GM12872 (cell line): Measurements from ENCODE around the gene CHCHD10.
A peak's percentile ranks its signal among the peaks of the same experiment; 100 is the strongest.

Source experiments
- TF ChIP-seq, protein P1 (sequence below): IDR thresholded peaks from 3 replicates; pipeline ENCODE4 v1.5.1; 2011; ENCODE audit warnings: low read depth, mild to moderate bottlenecking, low read length, moderate library complexity; ENCODE audit not compliant: insufficient read depth

CHCHD10 gene

DNA sequence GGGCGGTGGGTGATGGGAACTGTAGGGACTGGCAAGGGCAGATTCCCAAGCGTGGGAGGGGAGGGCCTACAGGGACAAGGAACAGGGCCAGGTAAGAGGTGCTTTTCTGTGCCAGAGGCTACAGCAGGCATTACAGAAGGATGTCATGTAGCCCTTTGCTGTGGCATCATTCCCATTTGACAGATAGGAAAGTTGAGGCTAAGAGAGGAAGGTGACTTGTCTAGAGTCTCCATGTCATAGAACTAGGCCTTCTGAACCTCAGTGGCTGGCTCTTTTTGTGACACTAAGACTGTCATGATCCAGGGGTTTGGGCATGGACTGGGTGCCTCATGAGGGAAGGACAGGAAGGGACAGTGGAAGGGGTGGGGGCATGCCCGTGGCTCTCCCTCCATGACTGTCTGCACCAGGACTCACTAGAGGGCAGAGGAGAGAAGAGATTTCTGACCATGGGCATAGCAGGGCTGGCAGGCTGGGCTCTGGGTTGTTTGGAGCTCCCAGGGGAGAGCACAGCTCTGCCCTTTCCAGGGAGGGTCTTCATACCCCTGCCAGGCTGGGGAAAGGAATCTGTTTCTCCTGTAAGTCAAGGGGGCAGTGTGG is 8.1 kb upstream of the CHCHD10 start:
- TF ChIP-seq, protein P1, sequence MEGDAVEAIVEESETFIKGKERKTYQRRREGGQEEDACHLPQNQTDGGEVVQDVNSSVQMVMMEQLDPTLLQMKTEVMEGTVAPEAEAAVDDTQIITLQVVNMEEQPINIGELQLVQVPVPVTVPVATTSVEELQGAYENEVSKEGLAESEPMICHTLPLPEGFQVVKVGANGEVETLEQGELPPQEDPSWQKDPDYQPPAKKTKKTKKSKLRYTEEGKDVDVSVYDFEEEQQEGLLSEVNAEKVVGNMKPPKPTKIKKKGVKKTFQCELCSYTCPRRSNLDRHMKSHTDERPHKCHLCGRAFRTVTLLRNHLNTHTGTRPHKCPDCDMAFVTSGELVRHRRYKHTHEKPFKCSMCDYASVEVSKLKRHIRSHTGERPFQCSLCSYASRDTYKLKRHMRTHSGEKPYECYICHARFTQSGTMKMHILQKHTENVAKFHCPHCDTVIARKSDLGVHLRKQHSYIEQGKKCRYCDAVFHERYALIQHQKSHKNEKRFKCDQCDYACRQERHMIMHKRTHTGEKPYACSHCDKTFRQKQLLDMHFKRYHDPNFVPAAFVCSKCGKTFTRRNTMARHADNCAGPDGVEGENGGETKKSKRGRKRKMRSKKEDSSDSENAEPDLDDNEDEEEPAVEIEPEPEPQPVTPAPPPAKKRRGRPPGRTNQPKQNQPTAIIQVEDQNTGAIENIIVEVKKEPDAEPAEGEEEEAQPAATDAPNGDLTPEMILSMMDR = peak; percentile 18; the same call in 1 of the 3 replicates

DNA sequence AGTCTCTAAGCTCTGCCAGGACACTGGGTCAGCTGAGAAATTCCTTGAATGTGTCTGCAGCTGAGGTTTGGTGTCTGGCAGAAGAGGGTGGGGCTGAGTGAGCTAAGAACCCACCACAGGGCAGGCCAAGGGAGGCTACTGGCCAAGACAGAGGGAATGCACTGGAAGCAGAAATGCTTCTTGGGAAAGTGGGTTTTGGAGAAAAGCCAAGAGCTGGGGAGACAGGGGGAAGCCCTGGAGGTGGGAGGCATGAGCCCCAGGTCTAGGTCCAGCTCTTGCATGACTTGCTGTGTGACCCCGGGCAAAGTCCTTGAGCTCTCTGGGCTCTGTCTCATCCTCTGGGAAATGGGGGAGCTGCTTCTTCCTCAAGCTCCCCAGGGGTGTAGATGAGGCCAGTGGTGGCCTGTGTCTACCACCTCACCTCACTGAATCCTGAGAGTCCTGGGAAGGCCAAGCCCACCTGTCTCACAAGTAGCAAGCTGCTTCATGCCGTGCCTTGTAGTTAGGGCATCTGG is 7.2 kb upstream of the CHCHD10 start:
- TF ChIP-seq, protein P1 = no peak

DNA sequence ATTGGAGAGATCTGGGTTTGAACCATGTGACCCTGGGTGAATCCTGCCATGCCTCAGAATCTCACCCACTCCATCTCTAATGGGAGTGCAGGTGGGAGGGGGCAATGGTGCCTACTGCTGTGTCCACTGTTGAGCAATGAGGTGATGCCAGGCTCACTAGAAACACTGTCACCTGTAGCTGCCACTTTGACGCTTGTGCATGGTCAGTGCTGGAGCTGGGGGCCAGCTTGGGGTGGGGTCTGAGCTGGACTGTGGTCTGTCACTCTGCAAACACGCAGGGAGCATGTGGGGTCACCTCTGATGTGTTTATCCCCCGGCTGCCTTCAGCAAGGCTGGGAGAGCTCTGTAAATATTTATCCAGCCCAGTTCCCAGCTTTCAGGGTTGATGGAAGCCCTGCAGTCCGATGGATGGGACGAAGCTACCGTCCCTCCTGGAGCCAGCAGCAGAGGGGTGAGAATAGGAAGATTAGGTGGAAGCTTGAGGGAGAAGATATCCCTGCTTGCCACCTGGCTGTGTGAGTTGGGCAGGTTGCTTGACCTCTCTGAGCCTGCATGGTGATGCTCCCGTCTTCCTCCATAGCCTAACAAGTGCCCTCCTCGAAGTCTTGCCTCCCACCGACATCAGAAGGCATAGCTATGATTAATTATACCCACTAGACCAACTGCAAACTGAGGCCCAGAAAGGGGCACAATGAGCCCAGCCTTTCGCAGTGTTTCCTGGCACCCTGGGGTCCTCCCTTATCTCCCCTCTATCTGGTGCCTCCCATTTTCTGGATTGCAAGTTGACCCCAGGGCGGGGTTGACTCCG is 6.5 kb upstream of the CHCHD10 start:
- TF ChIP-seq, protein P1 = no peak

DNA sequence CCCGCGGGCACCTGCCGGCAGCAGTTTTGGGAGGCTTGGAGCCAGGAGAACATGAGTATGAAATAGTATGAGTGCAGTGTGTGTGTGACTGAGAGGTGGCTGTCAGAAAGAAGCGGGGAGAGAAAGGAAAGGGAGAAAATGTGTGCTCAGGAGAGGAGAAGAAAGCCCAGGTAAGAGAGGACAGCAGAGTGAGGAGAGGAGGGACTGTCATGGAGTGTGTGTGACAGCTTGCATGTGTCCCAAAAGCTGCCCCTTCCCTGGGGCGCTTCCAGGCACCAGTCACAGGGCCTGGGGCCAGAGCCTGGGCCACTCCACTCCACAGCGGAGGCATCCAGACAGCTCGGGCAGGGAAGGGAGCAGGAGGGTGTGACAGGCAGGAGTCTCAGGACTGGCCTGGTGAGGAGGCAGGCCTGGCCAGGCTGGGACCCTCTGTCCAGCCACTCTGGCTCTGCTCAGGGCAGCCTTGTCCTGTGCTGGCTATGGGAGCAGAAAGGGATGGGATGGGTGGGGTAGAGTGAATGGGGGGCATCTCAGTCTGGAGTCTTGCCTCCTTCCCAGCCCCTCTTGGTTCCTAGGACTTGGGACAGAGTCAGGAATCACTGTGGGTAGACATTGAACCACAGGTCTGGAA is 5.8 kb upstream of the CHCHD10 start:
- TF ChIP-seq, protein P1 = no peak

DNA sequence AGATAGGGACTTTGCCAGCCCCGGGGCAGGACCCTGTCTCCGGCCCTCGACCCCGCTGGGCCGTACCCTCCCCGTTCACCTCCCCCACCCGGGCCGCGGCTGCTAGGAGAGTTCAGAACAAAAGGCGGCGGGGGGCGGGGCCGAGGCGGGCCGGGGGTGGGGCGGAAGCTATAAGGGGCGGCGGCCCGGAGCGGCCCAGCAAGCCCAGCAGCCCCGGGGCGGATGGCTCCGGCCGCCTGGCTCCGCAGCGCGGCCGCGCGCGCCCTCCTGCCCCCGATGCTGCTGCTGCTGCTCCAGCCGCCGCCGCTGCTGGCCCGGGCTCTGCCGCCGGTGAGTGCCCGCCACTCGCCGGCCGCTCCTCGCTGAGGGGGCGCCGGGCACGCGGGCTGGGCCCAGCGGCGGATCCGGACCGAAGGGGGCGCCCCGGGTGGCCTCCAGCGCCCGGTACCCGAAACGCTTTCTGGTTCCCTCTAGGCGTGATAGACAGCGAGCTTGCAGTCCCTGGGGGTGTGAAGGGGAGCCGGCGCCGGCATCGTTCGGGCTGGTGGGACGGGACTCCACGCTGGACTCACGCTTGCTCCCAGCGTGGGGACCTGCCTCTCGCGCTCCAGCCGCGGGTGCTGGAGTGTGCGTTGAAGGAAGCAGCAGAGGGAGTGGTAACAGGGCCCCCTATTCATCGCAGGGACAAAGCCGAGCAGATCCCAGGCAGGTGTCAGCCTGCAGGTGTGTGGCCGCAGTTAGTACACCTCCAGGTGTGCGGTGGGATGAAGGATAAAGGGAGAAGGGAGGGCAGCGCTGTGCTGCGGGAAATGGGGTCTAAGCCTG is 5.1 kb upstream of the CHCHD10 start, which contains the start of gene MMP11:
MMP11 (plus strand) TSS at position 201 of the 825 bp plus-strand sequence; CDS start at position 223, 22 bp downstream.
- TF ChIP-seq, protein P1 = no peak

DNA sequence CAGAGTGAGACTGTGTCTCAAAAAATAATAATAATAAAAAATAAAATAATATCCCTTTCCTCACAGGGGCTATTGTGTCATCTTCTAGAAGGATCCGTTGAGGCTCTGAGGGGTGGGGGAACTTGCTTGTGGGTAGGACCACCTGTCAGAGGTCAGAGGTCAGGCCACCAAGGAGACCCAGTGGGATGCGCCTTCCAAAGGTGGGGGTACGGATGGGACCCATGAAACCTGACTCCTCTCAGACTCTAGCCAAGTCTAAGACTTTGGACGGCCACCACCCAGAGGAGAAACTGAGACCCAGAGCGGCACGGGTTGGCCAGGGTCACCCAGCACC is 4.5 kb upstream of the CHCHD10 start:
- TF ChIP-seq, protein P1 = no peak
